PC-3 (cell line): ENCODE results near the gene IQCC. TPM values are rescaled to one million over a fixed set of nuclear protein-coding genes. Genes with fewer than 3 reads are reported as not detected.

ENCODE experiments used
- ATAC-seq: fragments of 200-7000 bp; cut with Tn5 transposase; 2 replicates; pipeline ENCODE4 v1.9.1; 2020; ENCODE audit warnings: mild to moderate bottlenecking, moderate library complexity
- BruUV-seq: library from RNA; stranded (reverse); fragments of 400-500 nt; replicated peaks from 2 replicates; lab custom pipeline; 2021; lab: Mats Ljungman, UMichigan
- CTCF ChIA-PET: fragments of 300-600 bp; sonication (Branson Sonifier 250); formaldehyde crosslinking; loops from one replicate; lab custom pipeline; 2022; ENCODE audit warnings: antibody characterized with exemption; lab: Charles Lee
- POLR2A ChIA-PET: fragments of 300-600 bp; sonication (Branson Sonifier 250); formaldehyde crosslinking; loops from one replicate; lab custom pipeline; 2022; ENCODE audit warnings: antibody characterized with exemption; ENCODE audit not compliant: unreplicated experiment; lab: Charles Lee
- DNase-seq: peaks from one replicate; pipeline ENCODE4 v3.0.0-alpha.2; 2015
- H2AFZ ChIP-seq: fragments of 300-600 bp; sonication (generic); 2 replicates; pipeline ENCODE4 v1.6.0; 2016; ENCODE audit warnings: antibody characterized with exemption, low read length
- H3F3A ChIP-seq: fragments of 300-600 bp; sonication (generic); one replicate; pipeline ENCODE4 v1.6.0; 2017; ENCODE audit warnings: antibody characterized with exemption, low read length, control low read depth, mild to moderate bottlenecking; ENCODE audit not compliant: unreplicated experiment
- H3K27ac ChIP-seq: fragments of 300-600 bp; sonication (generic); 2 replicates; pipeline ENCODE4 v1.5.1; 2016; ENCODE audit warnings: mild to moderate bottlenecking, low read length
- H3K27me3 ChIP-seq: fragments of 300-600 bp; sonication (generic); 2 replicates; pipeline ENCODE4 v1.6.1; 2016; ENCODE audit warnings: low read length, mixed read lengths
- H3K36me3 ChIP-seq: fragments of 300-600 bp; sonication (generic); 2 replicates; pipeline ENCODE4 v1.6.1; 2016; ENCODE audit warnings: low read depth, mixed run types, low read length, mixed read lengths
- H3K4me1 ChIP-seq: fragments of 300-600 bp; sonication (generic); 2 replicates; pipeline ENCODE4 v1.5.1; 2016; ENCODE audit warnings: low read length; ENCODE audit not compliant: insufficient read depth
- H3K4me2 ChIP-seq: fragments of 300-600 bp; sonication (generic); 2 replicates; pipeline ENCODE4 v1.6.0; 2016; ENCODE audit warnings: low read length
- H3K4me3 ChIP-seq: fragments of 300-600 bp; sonication (generic); 2 replicates; pipeline ENCODE4 v1.5.1; 2016; ENCODE audit warnings: mild to moderate bottlenecking, low read length, mixed read lengths
- H3K79me2 ChIP-seq: fragments of 300-600 bp; sonication (generic); 2 replicates; pipeline ENCODE4 v1.6.1; 2017; ENCODE audit warnings: low read length, mixed read lengths
- H3K9ac ChIP-seq: fragments of 300-600 bp; sonication (generic); 2 replicates; pipeline ENCODE4 v1.6.0; 2016; ENCODE audit warnings: mild to moderate bottlenecking, low read length
- H3K9me2 ChIP-seq: fragments of 300-600 bp; sonication (generic); replicated peaks from 2 replicates; pipeline ENCODE4 v1.6.1; 2016; ENCODE audit warnings: mixed run types, low read length, mixed read lengths
- H3K9me3 ChIP-seq: fragments of 300-600 bp; sonication (generic); 2 replicates; pipeline ENCODE4 v1.6.1; 2016; ENCODE audit warnings: low read length, mixed read lengths
- H4K20me1 ChIP-seq: fragments of 300-600 bp; sonication (generic); 2 replicates; pipeline ENCODE4 v1.6.1; 2016; ENCODE audit warnings: low read length, mixed read lengths
- CTCF ChIP-seq: fragments of 300-600 bp; sonication (generic); conservative IDR thresholded peaks from 2 replicates; pipeline ENCODE4 v1.5.1; 2017; ENCODE audit warnings: antibody characterized with exemption, low read depth, mild to moderate bottlenecking, low read length
- EZH2 ChIP-seq: fragments of 300-600 bp; sonication (generic); IDR thresholded peaks from one replicate; pipeline ENCODE4 v1.6.1; 2017; ENCODE audit warnings: antibody characterized with exemption, mild to moderate bottlenecking, low read length; ENCODE audit not compliant: unreplicated experiment
- EZH2phosphoT487 ChIP-seq: fragments of 300-600 bp; sonication (generic); IDR thresholded peaks from 2 replicates; pipeline ENCODE4 v1.6.1; 2018; ENCODE audit warnings: mild to moderate bottlenecking, antibody characterized with exemption, low read length, borderline replicate concordance
- intact Hi-C: fragments of 100-400 bp; cut with micrococcal nuclease; formaldehyde crosslinking; loops from 2 replicates; pipeline ENCODE4 v1.9.0; 2023
- total RNA-seq: library from RNA; depleted of rRNA; stranded (reverse); fragments of >200 nt; gene quantifications from 2 replicates; pipeline ENCODE4 v1.2.3, GENCODE V29; 2014

The IQCC gene
- total RNA-seq, 1 experiment from 2014 or later, result 8.5 TPM

DNA sequence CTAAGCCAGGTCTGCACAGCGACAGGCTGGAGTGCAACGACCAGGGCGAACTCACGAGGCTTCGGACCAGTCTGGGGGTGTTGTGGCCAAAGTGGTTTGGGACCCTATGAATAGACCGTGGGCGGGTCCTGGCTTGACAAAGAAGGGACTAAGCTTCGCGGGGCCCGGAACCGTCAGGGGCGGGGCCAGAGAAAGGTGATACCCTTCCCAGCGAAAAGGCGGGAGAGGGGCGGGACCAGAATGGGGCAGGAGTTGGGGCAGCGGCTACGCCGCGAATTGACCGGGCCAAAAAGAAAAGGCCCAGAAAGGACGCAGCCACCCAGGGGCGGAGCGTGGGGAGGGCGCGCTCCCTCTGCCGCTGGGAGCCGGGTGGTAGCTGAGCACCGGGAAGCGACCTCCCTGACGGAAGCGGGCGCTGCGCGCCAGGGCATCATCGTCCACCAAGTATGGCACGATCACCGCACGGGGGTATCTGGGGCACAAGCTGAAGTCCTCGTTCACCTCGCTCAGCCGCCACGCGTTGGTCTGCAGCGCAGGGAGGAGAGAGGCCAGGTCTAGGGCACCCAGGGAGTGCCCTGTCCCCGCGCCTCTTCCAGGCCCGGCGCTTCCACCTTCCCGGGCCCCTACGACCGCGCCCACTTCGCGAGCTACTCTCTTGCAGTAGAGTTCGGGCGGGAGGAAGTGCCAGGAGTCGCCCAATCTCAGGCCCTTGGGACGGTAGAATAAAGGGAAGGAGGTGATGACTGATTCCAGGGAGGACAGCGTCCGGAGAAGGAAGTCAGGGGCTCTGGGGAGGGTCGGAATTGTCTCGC lies 34.9 kb downstream of the IQCC start:
- H3K27ac ChIP-seq, result peak overlapping the region; percentile 29
- H3K27me3 ChIP-seq, result no peaks in the 10 kb centered on the region
- ChIA-PET POLR2A (interaction anchor here (0.5 to 1.1 kb wide), 5 partner anchors 25 to 82 kb away, joined by 3 to 5 read pairs (median 3); no protein-coding TSS in a partner anchor), CTCF (interaction anchor here (0.9 to 1.9 kb wide), 3 partner anchors 24 to 81 kb away, joined by 4 to 17 read pairs (median 8); no protein-coding TSS in a partner anchor)
- no peaks in the 10 kb centered on the region for H3K36me3 ChIP-seq
- no peaks in the 10 kb centered on the region for H4K20me1 ChIP-seq
- peaks cover 31% of the 10 kb centered on the region for H3K4me1 ChIP-seq
- H3K79me2 ChIP-seq, result no peaks in the 10 kb centered on the region
- DNase-seq (peak; percentile 75), ATAC-seq (peak; percentile 63)
- peak overlapping the region; percentile 81 for H3K4me3 ChIP-seq
- peak overlapping the region; percentile 82 for H2AFZ ChIP-seq
- no peaks in the 10 kb centered on the region for H3K9me3 ChIP-seq
- BruUV-seq, result TSS peak; percentile 70
- TF ChIP-seq EZH2phosphoT487 (no peak), CTCF (peak; percentile 51), EZH2 (no peak)
- peak overlapping the region; percentile 56 for H3K9ac ChIP-seq
- H3K9me2 ChIP-seq, result no peaks in the 10 kb centered on the region
- intact Hi-C loops, result loop anchor here (2.0 to 5.0 kb wide), 2 partner anchors 52 to 92 kb away; partner anchors contain the start of gene HDAC1
- H3K4me2 ChIP-seq, result peak overlapping the region; percentile 95
- peaks cover 6% of the 10 kb centered on the region for H3F3A ChIP-seq

DNA sequence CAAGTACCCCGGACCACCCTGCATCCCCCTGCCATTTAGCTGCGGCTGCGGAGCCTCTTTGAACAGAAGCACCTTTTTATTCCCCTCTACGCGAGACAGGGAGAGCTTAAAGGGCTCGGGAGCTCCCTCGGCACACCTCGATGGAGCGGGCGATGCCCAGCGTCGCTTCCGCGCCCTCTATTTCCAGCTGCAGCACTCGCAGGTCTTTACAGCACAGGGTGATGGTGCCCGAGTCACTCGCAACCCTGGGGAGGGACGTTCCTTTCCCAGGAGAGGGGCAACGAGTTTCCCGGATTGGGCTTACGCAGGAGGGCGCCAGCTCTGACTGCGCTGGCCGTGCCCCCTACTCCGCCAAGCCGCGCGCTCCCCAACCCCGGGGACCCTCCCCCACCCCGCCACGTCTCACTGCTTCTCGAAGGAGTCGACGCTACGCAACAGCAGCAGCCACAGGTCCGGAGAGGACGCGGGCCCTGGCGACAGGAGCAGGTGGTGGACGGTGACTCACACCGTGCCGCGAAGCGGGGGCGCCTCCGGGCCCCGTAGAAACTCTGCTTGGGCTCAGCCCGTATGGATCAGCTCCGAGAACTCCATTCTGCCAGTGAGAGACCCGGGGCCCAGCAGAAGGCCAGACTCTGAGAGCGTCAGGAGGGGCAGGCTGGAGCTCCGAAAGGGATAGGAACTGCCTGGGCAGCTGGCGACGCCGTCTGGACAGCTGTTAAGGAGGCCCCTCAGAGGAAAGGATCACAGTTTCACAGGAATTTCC lies 35.7 kb downstream of the IQCC start:
- DNase-seq (peak; percentile 57), ATAC-seq (peak; percentile 62)
- H3K27me3 ChIP-seq, result no peaks in the 10 kb centered on the region
- peak overlapping the region; percentile 95 for H3K4me2 ChIP-seq
- no peaks in the 10 kb centered on the region for H3K9me3 ChIP-seq
- intact Hi-C loops, result loop anchor here (2.0 to 5.0 kb wide), 2 partner anchors 52 to 91 kb away; partner anchors contain the start of gene HDAC1
- POLR2A ChIA-PET, result interaction anchor here (0.5 to 1.1 kb wide), 2 partner anchors 50 to 81 kb away, joined by 3 read pairs; no protein-coding TSS in a partner anchor
- peaks cover 24% of the 10 kb centered on the region for H3K4me1 ChIP-seq
- H3K27ac ChIP-seq, result peak overlapping the region; percentile 29
- peak overlapping the region; percentile 56 for H3K9ac ChIP-seq
- CTCF ChIA-PET, result interaction anchor here (0.9 to 1.9 kb wide), 4 partner anchors 25 to 80 kb away, joined by 3 to 17 read pairs (median 6); partner anchors contain the start of gene HDAC1
- no TSS peak for BruUV-seq
- TF ChIP-seq CTCF (no peak), EZH2 (no peak), EZH2phosphoT487 (no peak)
- H3K36me3 ChIP-seq, result no peaks in the 10 kb centered on the region
- H4K20me1 ChIP-seq, result no peaks in the 10 kb centered on the region
- H3K4me3 ChIP-seq, result peak overlapping the region; percentile 81
- H3K79me2 ChIP-seq, result no peaks in the 10 kb centered on the region
- H2AFZ ChIP-seq, result peak overlapping the region; percentile 82
- no peaks in the 10 kb centered on the region for H3F3A ChIP-seq
- H3K9me2 ChIP-seq, result no peaks in the 10 kb centered on the region
